Prostate gland (tissue), 2 donors: Measurements from ENCODE around the gene PECR.

Source experiments
- POLR2AphosphoS5 ChIP-seq: sonication (generic); formaldehyde crosslinking; IDR thresholded peaks from one replicate; pipeline ENCODE4 v1.6.1; 2017; ENCODE audit warnings: antibody characterized with exemption
- TF ChIP-seq, protein P1 (sequence below), 4 experiments: fragments of 200-600 bp in 2 of 4; fragments of 450-650 bp in 2 of 4; sonication (generic) in 2 of 4; IDR thresholded peaks; 1 replicate in 3 of 4; 2 replicates in 1 of 4; pipeline ENCODE4 v1.5.1; 2016 to 2019; ENCODE audit warnings: antibody characterized with exemption in 4 of 4, mild to moderate bottlenecking in 2 of 4, moderate library complexity in 2 of 4

DNA sequence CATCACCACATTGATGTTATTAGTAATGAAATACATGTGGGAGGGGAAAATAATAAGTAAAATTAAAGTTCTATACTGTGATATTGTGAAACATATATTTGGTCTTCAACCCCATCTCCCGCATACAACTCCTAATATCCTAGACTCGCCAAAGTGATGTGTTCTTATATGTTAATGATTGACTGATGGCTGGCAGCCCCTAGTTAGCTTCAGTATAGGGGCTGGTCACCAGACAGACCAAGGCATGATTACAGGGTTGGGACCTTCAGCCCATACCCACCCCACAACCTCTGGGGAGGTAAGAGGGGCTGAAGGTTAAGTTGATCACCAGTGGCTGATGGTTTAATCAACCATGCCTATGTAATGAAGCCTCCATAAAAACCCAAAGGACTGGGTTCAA, 40.2 kb downstream of the PECR start:
- TF ChIP-seq, protein P1, sequence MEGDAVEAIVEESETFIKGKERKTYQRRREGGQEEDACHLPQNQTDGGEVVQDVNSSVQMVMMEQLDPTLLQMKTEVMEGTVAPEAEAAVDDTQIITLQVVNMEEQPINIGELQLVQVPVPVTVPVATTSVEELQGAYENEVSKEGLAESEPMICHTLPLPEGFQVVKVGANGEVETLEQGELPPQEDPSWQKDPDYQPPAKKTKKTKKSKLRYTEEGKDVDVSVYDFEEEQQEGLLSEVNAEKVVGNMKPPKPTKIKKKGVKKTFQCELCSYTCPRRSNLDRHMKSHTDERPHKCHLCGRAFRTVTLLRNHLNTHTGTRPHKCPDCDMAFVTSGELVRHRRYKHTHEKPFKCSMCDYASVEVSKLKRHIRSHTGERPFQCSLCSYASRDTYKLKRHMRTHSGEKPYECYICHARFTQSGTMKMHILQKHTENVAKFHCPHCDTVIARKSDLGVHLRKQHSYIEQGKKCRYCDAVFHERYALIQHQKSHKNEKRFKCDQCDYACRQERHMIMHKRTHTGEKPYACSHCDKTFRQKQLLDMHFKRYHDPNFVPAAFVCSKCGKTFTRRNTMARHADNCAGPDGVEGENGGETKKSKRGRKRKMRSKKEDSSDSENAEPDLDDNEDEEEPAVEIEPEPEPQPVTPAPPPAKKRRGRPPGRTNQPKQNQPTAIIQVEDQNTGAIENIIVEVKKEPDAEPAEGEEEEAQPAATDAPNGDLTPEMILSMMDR (IDR thresholded peaks at IDR 0.05) = no peak
- no peak for TF ChIP-seq POLR2AphosphoS5
